SK-N-MC (cell line): Measurements from ENCODE around the gene CRYAA.

Experiments used
- EZH2 ChIP-seq: fragments of 200-600 bp; sonication (generic); IDR thresholded peaks from one replicate; pipeline ENCODE4 v1.6.1; 2017; ENCODE audit warnings: antibody characterized with exemption
- FOXP2 ChIP-seq: optimal IDR thresholded peaks from 2 replicates; pipeline ENCODE3; 2011; ENCODE audit warnings: mild to moderate bottlenecking, moderate library complexity; ENCODE audit not compliant: insufficient read depth; ENCODE audit errors: extremely low read length, control extremely low read depth
- POLR2AphosphoS5 ChIP-seq: IDR thresholded peaks from 2 replicates; pipeline ENCODE4 v1.6.1; 2012; ENCODE audit warnings: mild to moderate bottlenecking, low read depth, low read length, borderline replicate concordance

DNA sequence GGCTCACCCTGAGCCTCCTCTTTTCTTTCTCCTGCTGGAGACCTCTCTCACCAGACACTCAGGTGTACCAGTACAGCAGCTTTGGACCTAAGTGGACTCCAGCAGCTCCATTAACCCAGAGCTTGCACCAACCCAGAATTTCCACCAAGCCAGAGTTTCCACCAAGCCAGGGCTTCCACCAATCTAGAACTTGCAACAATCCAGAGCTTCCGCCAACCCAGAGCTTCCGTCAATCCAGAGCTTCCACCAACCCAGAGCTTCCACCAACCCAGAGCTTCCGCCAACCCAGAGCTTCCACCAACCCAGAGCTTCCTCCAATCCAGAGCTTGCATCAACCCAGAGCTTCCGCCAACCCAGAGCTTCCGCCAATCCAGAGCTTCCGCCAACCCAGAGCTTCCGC, 23.2 kb downstream of the CRYAA start:
- TF ChIP-seq EZH2 (no peak), POLR2AphosphoS5 (no peak), FOXP2 (no peak)
